Measurements from ENCODE around the gene FNDC5.

Gene FNDC5

GRCh38 chr1:32904797-32905196 lies 34.1 kb upstream of the FNDC5 start:
- Histone ChIP-seq H3K27ac (ENCODE audit: insufficient read depth, low read depth, low read length, poor library complexity, severe bottlenecking) (no peak overlapping the region), H3K4me3 (ENCODE audit: insufficient read depth, low read depth, low read length) (no peak overlapping the region), H3K36me3 (ENCODE audit: control insufficient read depth, insufficient read depth, low read length) (no peaks in the 10 kb centered on the region), H3K27me3 (ENCODE audit: control insufficient read depth, insufficient read depth, low read length, poor library complexity, severe bottlenecking) (peaks cover 32% of the 10 kb centered on the region), H3K4me1 (ENCODE audit: control insufficient read depth, insufficient read depth, low read length) (no peaks in the 10 kb centered on the region), H3K9me3 (ENCODE audit: control insufficient read depth, low read length) (no peaks in the 10 kb centered on the region)
- WGBS, 2 experiments, result 95 to 98% methylated on average over 2 of the region's 2 CpGs

GRCh38 chr1:32903991-32904785 lies 33.5 kb upstream of the FNDC5 start:
- Histone ChIP-seq H3K27ac (ENCODE audit: insufficient read depth, low read depth, low read length, poor library complexity, severe bottlenecking) (no peak overlapping the region), H3K27me3 (ENCODE audit: control insufficient read depth, insufficient read depth, low read length, poor library complexity, severe bottlenecking) (peaks cover 38% of the 10 kb centered on the region), H3K4me3 (ENCODE audit: insufficient read depth, low read depth, low read length) (no peak overlapping the region), H3K4me1 (ENCODE audit: control insufficient read depth, insufficient read depth, low read length) (no peaks in the 10 kb centered on the region), H3K36me3 (ENCODE audit: control insufficient read depth, insufficient read depth, low read length) (no peaks in the 10 kb centered on the region), H3K9me3 (ENCODE audit: control insufficient read depth, low read length) (no peaks in the 10 kb centered on the region)
- 88 to 97% methylated on average over 3 of the region's 3 CpGs for WGBS, 2 experiments

- H3K27me3 ChIP-seq (ENCODE audit: control insufficient read depth, insufficient read depth, low read length, poor library complexity, severe bottlenecking), result peaks cover 43% of the 10 kb centered on the region
- H3K4me1 ChIP-seq (ENCODE audit: control insufficient read depth, insufficient read depth, low read length), result no peaks in the 10 kb centered on the region
- no peak overlapping the region for H3K27ac ChIP-seq (ENCODE audit: insufficient read depth, low read depth, low read length, poor library complexity, severe bottlenecking)
- no peaks in the 10 kb centered on the region for H3K36me3 ChIP-seq (ENCODE audit: control insufficient read depth, insufficient read depth, low read length)
- no peaks in the 10 kb centered on the region for H3K9me3 ChIP-seq (ENCODE audit: control insufficient read depth, low read length)
- H3K4me3 ChIP-seq (ENCODE audit: insufficient read depth, low read depth, low read length), result no peak overlapping the region
- WGBS, 2 experiments, result 76 to 77% methylated on average over 6 of the region's 6 CpGs
These were observed 31.8 kb upstream of the FNDC5 start for GRCh38 chr1:32902535-32902920.

- H3K36me3 ChIP-seq (ENCODE audit: control insufficient read depth, insufficient read depth, low read length), result no peaks in the 10 kb centered on the region
- no peak overlapping the region for H3K27ac ChIP-seq (ENCODE audit: insufficient read depth, low read depth, low read length, poor library complexity, severe bottlenecking)
- peak overlapping the region; percentile 43 for H3K4me3 ChIP-seq (ENCODE audit: insufficient read depth, low read depth, low read length)
- WGBS, 2 experiments, result 57 to 60% methylated on average over 21 to 23 of the region's 24 CpGs
- H3K27me3 ChIP-seq (ENCODE audit: control insufficient read depth, insufficient read depth, low read length, poor library complexity, severe bottlenecking), result peaks cover 43% of the 10 kb centered on the region
- H3K4me1 ChIP-seq (ENCODE audit: control insufficient read depth, insufficient read depth, low read length), result no peaks in the 10 kb centered on the region
- H3K9me3 ChIP-seq (ENCODE audit: control insufficient read depth, low read length), result no peaks in the 10 kb centered on the region
These were observed 31.3 kb upstream of the FNDC5 start for GRCh38 chr1:32901823-32902534.

- peak within 1 kb of the TSS; percentile 43 for H3K4me3 ChIP-seq (ENCODE audit: insufficient read depth, low read depth, low read length)
- no peak within 1 kb of the TSS for H3K27ac ChIP-seq (ENCODE audit: insufficient read depth, low read depth, low read length, poor library complexity, severe bottlenecking)
- no peaks in the 10 kb centered on the region for H3K36me3 ChIP-seq (ENCODE audit: control insufficient read depth, insufficient read depth, low read length)
- no peaks in the 10 kb centered on the region for H3K9me3 ChIP-seq (ENCODE audit: control insufficient read depth, low read length)
- H3K27me3 ChIP-seq (ENCODE audit: control insufficient read depth, insufficient read depth, low read length, poor library complexity, severe bottlenecking), result peaks cover 43% of the 10 kb centered on the region
- no peaks in the 10 kb centered on the region for H3K4me1 ChIP-seq (ENCODE audit: control insufficient read depth, insufficient read depth, low read length)
- WGBS, 2 experiments, result 2% methylated on average over 92 of the region's 92 CpGs
These were observed 30.5 kb upstream of the FNDC5 start, which contains the start of gene TMEM54 for GRCh38 chr1:32900956-32901822. TMEM54 (minus strand) TSS chr1:32901389; CDS start chr1:32901238, 151 bp downstream.

GRCh38 chr1:32900371-32900955 lies 29.8 kb upstream of the FNDC5 start:
- no peak overlapping the region for H3K27ac ChIP-seq (ENCODE audit: insufficient read depth, low read depth, low read length, poor library complexity, severe bottlenecking)
- peaks cover 43% of the 10 kb centered on the region for H3K27me3 ChIP-seq (ENCODE audit: control insufficient read depth, insufficient read depth, low read length, poor library complexity, severe bottlenecking)
- no peaks in the 10 kb centered on the region for H3K36me3 ChIP-seq (ENCODE audit: control insufficient read depth, insufficient read depth, low read length)
- peak overlapping the region; percentile 43 for H3K4me3 ChIP-seq (ENCODE audit: insufficient read depth, low read depth, low read length)
- H3K9me3 ChIP-seq (ENCODE audit: control insufficient read depth, low read length), result no peaks in the 10 kb centered on the region
- WGBS, 2 experiments, result 26 to 30% methylated on average over 22 of the region's 22 CpGs
- H3K4me1 ChIP-seq (ENCODE audit: control insufficient read depth, insufficient read depth, low read length), result no peaks in the 10 kb centered on the region

GRCh38 chr1:32899586-32900296 lies 29.0 kb upstream of the FNDC5 start:
- H3K36me3 ChIP-seq (ENCODE audit: control insufficient read depth, insufficient read depth, low read length), result no peaks in the 10 kb centered on the region
- peaks cover 43% of the 10 kb centered on the region for H3K27me3 ChIP-seq (ENCODE audit: control insufficient read depth, insufficient read depth, low read length, poor library complexity, severe bottlenecking)
- no peak overlapping the region for H3K4me3 ChIP-seq (ENCODE audit: insufficient read depth, low read depth, low read length)
- H3K9me3 ChIP-seq (ENCODE audit: control insufficient read depth, low read length), result no peaks in the 10 kb centered on the region
- H3K4me1 ChIP-seq (ENCODE audit: control insufficient read depth, insufficient read depth, low read length), result no peaks in the 10 kb centered on the region
- WGBS, 2 experiments, result 87 to 90% methylated on average over 7 of the region's 7 CpGs
- H3K27ac ChIP-seq (ENCODE audit: insufficient read depth, low read depth, low read length, poor library complexity, severe bottlenecking), result no peak overlapping the region

GRCh38 chr1:32898958-32899357 lies 28.2 kb upstream of the FNDC5 start:
- no peaks in the 10 kb centered on the region for H3K9me3 ChIP-seq (ENCODE audit: control insufficient read depth, low read length)
- peaks cover 6% of the 10 kb centered on the region for H3K4me1 ChIP-seq (ENCODE audit: control insufficient read depth, insufficient read depth, low read length)
- H3K27ac ChIP-seq (ENCODE audit: insufficient read depth, low read depth, low read length, poor library complexity, severe bottlenecking), result no peak overlapping the region
- H3K27me3 ChIP-seq (ENCODE audit: control insufficient read depth, insufficient read depth, low read length, poor library complexity, severe bottlenecking), result peaks cover 43% of the 10 kb centered on the region
- 85 to 93% methylated on average over 3 of the region's 3 CpGs for WGBS, 2 experiments
- no peaks in the 10 kb centered on the region for H3K36me3 ChIP-seq (ENCODE audit: control insufficient read depth, insufficient read depth, low read length)
- no peak overlapping the region for H3K4me3 ChIP-seq (ENCODE audit: insufficient read depth, low read depth, low read length)

GRCh38 chr1:32898056-32898455 lies 27.3 kb upstream of the FNDC5 start:
- H3K36me3 ChIP-seq (ENCODE audit: control insufficient read depth, insufficient read depth, low read length), result no peaks in the 10 kb centered on the region
- no peaks in the 10 kb centered on the region for H3K9me3 ChIP-seq (ENCODE audit: control insufficient read depth, low read length)
- H3K4me3 ChIP-seq (ENCODE audit: insufficient read depth, low read depth, low read length), result no peak overlapping the region
- H3K4me1 ChIP-seq (ENCODE audit: control insufficient read depth, insufficient read depth, low read length), result peaks cover 8% of the 10 kb centered on the region
- H3K27ac ChIP-seq (ENCODE audit: insufficient read depth, low read depth, low read length, poor library complexity, severe bottlenecking), result no peak overlapping the region
- H3K27me3 ChIP-seq (ENCODE audit: control insufficient read depth, insufficient read depth, low read length, poor library complexity, severe bottlenecking), result peaks cover 43% of the 10 kb centered on the region
- 94% methylated on average over 9 of the region's 9 CpGs for WGBS, 2 experiments
